DND-41 (cell line): Measurements from ENCODE around the gene CCDC66.
"Not testable (repeated sequence)": the region's sequence is repeated elsewhere in the genome, so short reads cannot be mapped to it uniquely, and the experiment has no call there.

Experiments
- ATAC-seq: fragments of 200-7000 bp; cut with Tn5 transposase; 3 replicates; pipeline ENCODE4 v1.9.1; 2021; ENCODE audit warnings: low read depth; ENCODE audit not compliant: insufficient read depth
- DNase-seq: peaks from one replicate; pipeline ENCODE4 v3.0.0-alpha.2; 2020
- H2AFZ ChIP-seq: 2 replicates; pipeline ENCODE4 v1.6.0; 2012; ENCODE audit warnings: low read depth, low read length
- H3K27ac ChIP-seq: 2 replicates; pipeline ENCODE4 v1.5.1; 2012; ENCODE audit warnings: low read length, inconsistent platforms
- H3K27me3 ChIP-seq: fragments of 200-600 bp; sonication (generic); 2 replicates; pipeline ENCODE4 v1.6.0; 2012; ENCODE audit warnings: low read length, mild to moderate bottlenecking, inconsistent platforms; ENCODE audit not compliant: insufficient read depth, poor library complexity
- H3K36me3 ChIP-seq: 2 replicates; pipeline ENCODE4 v1.5.1; 2012; ENCODE audit warnings: low read length, inconsistent platforms; ENCODE audit not compliant: insufficient read depth
- H3K4me1 ChIP-seq: 2 replicates; pipeline ENCODE4 v1.5.1; 2012; ENCODE audit warnings: mild to moderate bottlenecking, low read length; ENCODE audit not compliant: insufficient read depth
- H3K4me2 ChIP-seq: 2 replicates; pipeline ENCODE4 v1.6.0; 2012; ENCODE audit warnings: mild to moderate bottlenecking, moderate library complexity, low read length, inconsistent platforms; ENCODE audit not compliant: insufficient read depth
- H3K4me3 ChIP-seq, 2 experiments: fragments of 200-600 bp in 1 of 2; shearing (Covaris generic) in 1 of 2; 2 replicates each; pipeline ENCODE4 v1.5.1; 2012 to 2016; ENCODE audit warnings: inconsistent platforms in 2 of 2, low read length in 2 of 2, mild to moderate bottlenecking in 2 of 2, low read depth in 1 of 2, moderate library complexity in 1 of 2
- H3K79me2 ChIP-seq: 2 replicates; pipeline ENCODE4 v1.6.0; 2012; ENCODE audit warnings: low read length, inconsistent platforms; ENCODE audit not compliant: insufficient read depth
- H3K9ac ChIP-seq: 2 replicates; pipeline ENCODE4 v1.6.0; 2012; ENCODE audit warnings: low read depth, mild to moderate bottlenecking, inconsistent platforms, low read length, moderate library complexity
- H3K9me3 ChIP-seq: 2 replicates; pipeline ENCODE4 v1.5.1; 2012; ENCODE audit warnings: low read length, moderate library complexity, mild to moderate bottlenecking, inconsistent platforms; ENCODE audit not compliant: insufficient read depth, severe bottlenecking
- H4K20me1 ChIP-seq: 2 replicates; pipeline ENCODE4 v1.6.0; 2012; ENCODE audit warnings: low read length; ENCODE audit not compliant: insufficient read depth
- EZH2 ChIP-seq: IDR thresholded peaks from 3 replicates; pipeline ENCODE4 v1.6.1; 2012; ENCODE audit warnings: borderline replicate concordance, low read depth, mild to moderate bottlenecking, moderate library complexity, low read length, inconsistent platforms; ENCODE audit not compliant: severe bottlenecking
- TF ChIP-seq, protein P1 (sequence below): IDR thresholded peaks from 2 replicates; pipeline ENCODE4 v1.5.1; 2012; ENCODE audit warnings: borderline replicate concordance, low read length, moderate library complexity, mild to moderate bottlenecking; ENCODE audit not compliant: poor library complexity, severe bottlenecking; ENCODE audit errors: extremely low read depth

Gene CCDC66

DNA sequence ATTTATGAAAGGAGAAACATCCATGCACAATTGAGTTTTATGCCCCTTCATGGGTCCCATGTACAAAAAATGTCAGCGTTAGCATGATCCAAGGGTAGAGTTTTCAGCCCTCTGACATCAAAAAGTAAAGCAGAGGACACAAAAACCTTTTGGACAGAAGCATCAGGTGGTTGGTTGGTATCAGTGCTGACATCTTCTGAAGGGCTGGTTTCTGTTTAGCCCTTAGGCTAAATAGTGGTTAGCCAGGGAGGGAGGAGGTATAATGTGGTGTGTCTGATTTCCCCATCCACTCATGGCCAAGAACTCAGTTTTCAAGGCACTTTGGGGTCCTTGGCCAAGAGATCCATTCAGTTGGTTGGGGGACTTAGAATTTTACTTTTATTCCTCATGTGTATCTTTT, 16.5 kb downstream of the CCDC66 start:
- H3K9ac ChIP-seq: no peak overlapping the region
- peaks cover 18% of the 10 kb centered on the region for H3K36me3 ChIP-seq
- H2AFZ ChIP-seq: no peak overlapping the region
- TF ChIP-seq, protein P1, sequence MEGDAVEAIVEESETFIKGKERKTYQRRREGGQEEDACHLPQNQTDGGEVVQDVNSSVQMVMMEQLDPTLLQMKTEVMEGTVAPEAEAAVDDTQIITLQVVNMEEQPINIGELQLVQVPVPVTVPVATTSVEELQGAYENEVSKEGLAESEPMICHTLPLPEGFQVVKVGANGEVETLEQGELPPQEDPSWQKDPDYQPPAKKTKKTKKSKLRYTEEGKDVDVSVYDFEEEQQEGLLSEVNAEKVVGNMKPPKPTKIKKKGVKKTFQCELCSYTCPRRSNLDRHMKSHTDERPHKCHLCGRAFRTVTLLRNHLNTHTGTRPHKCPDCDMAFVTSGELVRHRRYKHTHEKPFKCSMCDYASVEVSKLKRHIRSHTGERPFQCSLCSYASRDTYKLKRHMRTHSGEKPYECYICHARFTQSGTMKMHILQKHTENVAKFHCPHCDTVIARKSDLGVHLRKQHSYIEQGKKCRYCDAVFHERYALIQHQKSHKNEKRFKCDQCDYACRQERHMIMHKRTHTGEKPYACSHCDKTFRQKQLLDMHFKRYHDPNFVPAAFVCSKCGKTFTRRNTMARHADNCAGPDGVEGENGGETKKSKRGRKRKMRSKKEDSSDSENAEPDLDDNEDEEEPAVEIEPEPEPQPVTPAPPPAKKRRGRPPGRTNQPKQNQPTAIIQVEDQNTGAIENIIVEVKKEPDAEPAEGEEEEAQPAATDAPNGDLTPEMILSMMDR: no peak
- TF ChIP-seq EZH2: no peak
- H3K4me1 ChIP-seq: no peaks in the 10 kb centered on the region
- no peaks in the 10 kb centered on the region for H3K9me3 ChIP-seq
- H3K27me3 ChIP-seq: no peaks in the 10 kb centered on the region
- H3K79me2 ChIP-seq: 0 out of 2 replicates have a peak, but pooled peaks cover 1% of the 10 kb centered on the region
- H4K20me1 ChIP-seq: no peaks in the 10 kb centered on the region
- H3K4me3 ChIP-seq: no peak overlapping the region
- no peak overlapping the region for H3K27ac ChIP-seq
- ATAC-seq: no peak
- no peak for DNase-seq
- no peak overlapping the region for H3K4me2 ChIP-seq

DNA sequence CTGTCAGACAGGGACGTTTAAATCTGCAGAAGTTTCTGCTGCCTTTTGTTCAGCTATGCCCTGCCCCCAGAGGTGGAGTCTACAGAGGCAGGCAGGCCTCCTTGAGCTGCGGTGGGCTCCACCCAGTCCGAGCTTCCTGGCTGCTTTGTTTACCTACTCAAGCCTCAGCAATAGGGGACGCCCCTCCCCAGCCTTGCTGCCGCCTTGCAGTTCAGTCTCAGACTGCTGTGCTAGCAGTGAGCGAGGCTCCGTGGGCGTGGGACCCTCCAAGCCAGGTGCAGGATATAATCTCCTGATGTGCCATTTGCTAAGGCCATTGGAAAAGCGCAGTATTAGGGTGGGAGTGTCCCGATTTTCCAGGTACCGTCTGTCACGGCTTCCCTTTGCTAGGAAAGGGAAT, 25.0 kb downstream of the CCDC66 start:
- H3K4me1 ChIP-seq, ATAC-seq, H4K20me1 ChIP-seq, H3K4me3 ChIP-seq, H3K9ac ChIP-seq, H3K27me3 ChIP-seq, H3K4me2 ChIP-seq, H3K79me2 ChIP-seq, H3K27ac ChIP-seq, H2AFZ ChIP-seq, DNase-seq, H3K36me3 ChIP-seq: not testable (repeated sequence)
- peaks cover 18% of the 10 kb centered on the region for H3K9me3 ChIP-seq

DNA sequence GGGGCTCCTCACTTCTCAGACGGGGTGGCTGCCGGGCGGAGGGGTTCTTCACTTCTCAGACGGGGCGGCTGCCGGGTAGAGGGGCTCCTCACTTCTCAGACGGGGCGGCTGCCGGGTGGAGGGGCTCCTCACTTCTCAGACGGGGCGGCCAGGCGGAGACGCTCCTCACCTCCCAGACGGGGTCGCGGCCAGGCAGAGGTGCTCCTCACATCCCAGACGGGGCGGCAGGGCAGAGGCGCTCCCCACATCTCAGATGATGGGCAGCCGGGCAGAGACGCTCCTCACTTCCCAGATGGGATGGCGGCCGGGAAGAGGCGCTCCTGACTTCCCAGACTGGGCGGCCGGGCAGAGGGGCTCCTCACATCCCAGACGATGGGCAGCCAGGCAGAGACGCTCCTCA, 27.3 kb downstream of the CCDC66 start:
- not testable (repeated sequence) for H3K4me2 ChIP-seq, H4K20me1 ChIP-seq, H2AFZ ChIP-seq, DNase-seq, H3K36me3 ChIP-seq, H3K27me3 ChIP-seq, H3K9ac ChIP-seq, H3K4me1 ChIP-seq, H3K27ac ChIP-seq, H3K4me3 ChIP-seq, ATAC-seq, H3K79me2 ChIP-seq
- H3K9me3 ChIP-seq: peaks cover 18% of the 10 kb centered on the region

DNA sequence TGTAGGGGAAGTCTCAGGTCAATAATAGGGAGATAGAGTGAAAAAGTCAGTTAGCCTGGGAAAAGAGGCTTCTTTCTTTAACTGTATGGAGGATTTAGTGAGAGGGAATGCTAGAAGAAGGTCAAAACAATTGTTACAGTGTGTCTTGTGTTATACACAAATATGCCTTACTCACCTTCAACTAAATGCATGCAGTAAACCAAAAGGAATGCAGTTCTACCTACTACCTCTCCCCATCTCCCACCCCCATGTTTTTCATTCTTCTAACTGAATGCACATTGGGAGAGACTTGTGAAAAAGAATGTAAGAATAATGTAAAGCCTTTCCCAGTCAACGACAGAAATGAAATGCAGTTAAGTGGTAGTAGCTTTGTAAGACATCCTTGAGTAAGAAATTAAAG, 33.8 kb downstream of the CCDC66 start:
- Histone ChIP-seq H3K4me1 (no peaks in the 10 kb centered on the region), H3K36me3 (0 out of 2 replicates have a peak, but pooled peaks cover 3% of the 10 kb centered on the region), H3K4me2 (no peak overlapping the region), H3K9me3 (no peaks in the 10 kb centered on the region), H3K4me3 (no peak overlapping the region), H3K9ac (no peak overlapping the region), H4K20me1 (no peaks in the 10 kb centered on the region), H2AFZ (no peak overlapping the region), H3K27ac (no peak overlapping the region), H3K79me2 (no peaks in the 10 kb centered on the region), H3K27me3 (no peaks in the 10 kb centered on the region)
- TF ChIP-seq, protein P1: no peak
- no peak for TF ChIP-seq EZH2
- DNase-seq: no peak
- no peak for ATAC-seq

DNA sequence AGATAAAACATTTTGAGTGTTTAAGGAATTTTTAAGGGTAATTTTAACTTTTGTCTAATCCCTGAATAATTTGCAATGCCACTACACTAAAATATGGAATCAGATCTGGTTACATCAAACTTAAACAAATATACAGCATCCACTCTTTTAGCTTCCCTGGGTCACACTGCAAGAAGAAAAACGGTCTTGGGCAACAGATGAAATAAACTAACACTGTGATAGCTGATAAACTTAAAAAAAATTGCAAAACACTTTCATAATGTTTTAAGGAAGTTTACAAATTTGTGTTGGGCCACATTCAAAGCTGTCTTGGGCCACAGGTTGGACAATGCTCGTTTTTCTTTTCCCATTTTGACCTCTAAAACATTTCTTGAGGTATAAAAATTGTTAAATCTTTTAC, 34.3 kb downstream of the CCDC66 start:
- TF ChIP-seq EZH2: no peak
- TF ChIP-seq, protein P1: no peak
- Histone ChIP-seq H3K4me2 (no peak overlapping the region), H3K36me3 (0 out of 2 replicates have a peak, but pooled peaks cover 6% of the 10 kb centered on the region), H3K27me3 (no peaks in the 10 kb centered on the region), H3K79me2 (no peaks in the 10 kb centered on the region), H3K9me3 (no peaks in the 10 kb centered on the region), H3K27ac (no peak overlapping the region), H3K9ac (no peak overlapping the region), H2AFZ (no peak overlapping the region), H4K20me1 (no peaks in the 10 kb centered on the region), H3K4me3 (no peak overlapping the region), H3K4me1 (no peaks in the 10 kb centered on the region)
- no peak for ATAC-seq
- DNase-seq: no peak
